ENCODE measurements around the gene GUCY2D.
A peak's percentile ranks its signal among the peaks of the same experiment; 100 is the strongest.

The GUCY2D gene

DNA sequence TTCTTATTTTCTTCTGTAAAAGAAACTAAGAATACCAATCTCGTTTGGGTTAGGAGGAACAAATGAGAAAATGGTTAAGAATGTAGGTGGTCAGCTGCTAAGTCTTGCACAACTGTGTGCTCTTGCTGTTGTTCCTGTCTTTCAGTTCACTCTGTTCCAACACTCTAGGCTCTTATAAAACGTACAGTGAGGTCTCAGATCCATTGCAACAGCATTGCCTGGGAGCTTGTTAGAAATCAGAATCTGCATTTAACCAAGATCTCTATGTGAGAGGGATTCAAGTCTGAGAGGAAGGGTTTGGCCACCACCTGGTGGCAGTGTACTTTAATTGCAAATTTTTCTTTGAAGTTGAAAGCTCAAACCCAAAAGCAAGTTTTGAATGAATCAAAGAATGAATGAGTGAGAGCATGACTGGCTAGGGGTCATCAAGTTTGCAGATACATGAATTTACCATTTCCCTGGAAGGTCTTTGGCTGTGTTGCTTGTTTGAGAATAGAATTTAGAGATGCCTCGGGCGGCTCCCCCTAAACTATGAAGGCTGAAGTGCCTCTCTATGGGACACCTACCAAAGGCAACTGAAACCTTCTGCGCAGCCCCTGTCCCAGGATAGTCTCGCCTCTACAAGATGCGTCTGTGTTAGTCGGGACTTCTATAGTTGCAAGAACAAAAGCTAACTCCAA lies 39.0 kb downstream of the GUCY2D start:
- Mint-ChIP-seq H3K4me3 (no peak overlapping the region), H3K9me3 (no peaks in the 10 kb centered on the region), H3K36me3 (ENCODE audit: low read depth) (no peaks in the 10 kb centered on the region), H3K27me3 (ENCODE audit: low read depth) (peaks cover 33% of the 10 kb centered on the region), H3K27ac (peak overlapping the region in 1 of 3 experiments; percentile 53), H3K4me1 (peaks cover 14% of the 10 kb centered on the region)
- TF ChIP-seq, protein P1, sequence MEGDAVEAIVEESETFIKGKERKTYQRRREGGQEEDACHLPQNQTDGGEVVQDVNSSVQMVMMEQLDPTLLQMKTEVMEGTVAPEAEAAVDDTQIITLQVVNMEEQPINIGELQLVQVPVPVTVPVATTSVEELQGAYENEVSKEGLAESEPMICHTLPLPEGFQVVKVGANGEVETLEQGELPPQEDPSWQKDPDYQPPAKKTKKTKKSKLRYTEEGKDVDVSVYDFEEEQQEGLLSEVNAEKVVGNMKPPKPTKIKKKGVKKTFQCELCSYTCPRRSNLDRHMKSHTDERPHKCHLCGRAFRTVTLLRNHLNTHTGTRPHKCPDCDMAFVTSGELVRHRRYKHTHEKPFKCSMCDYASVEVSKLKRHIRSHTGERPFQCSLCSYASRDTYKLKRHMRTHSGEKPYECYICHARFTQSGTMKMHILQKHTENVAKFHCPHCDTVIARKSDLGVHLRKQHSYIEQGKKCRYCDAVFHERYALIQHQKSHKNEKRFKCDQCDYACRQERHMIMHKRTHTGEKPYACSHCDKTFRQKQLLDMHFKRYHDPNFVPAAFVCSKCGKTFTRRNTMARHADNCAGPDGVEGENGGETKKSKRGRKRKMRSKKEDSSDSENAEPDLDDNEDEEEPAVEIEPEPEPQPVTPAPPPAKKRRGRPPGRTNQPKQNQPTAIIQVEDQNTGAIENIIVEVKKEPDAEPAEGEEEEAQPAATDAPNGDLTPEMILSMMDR (IDR thresholded peaks at IDR 0.05; ENCODE audit: unreplicated experiment in 3 of 3): peak; percentile 30 to 49 (median 48)

DNA sequence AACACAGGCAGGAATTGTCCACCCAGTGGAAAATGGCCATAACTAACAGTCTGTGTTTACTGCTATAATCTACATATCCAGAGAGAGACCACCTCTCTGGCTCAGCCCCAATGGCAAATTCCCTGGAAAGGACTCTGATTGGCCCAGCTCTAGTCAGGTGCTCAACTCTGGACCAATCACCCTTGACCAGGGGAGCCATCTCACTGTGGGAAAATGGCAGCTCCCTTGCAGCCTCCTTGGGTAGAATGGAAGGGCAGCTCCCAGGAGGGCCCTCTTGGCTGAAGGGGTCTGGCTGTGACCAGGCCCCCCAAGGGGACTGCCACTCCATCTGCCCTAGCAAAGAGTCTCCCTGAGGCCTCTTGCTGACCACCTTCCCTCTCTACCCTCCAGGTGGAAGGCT lies 39.6 kb downstream of the GUCY2D start:
- no peaks in the 10 kb centered on the region for H3K36me3 Mint-ChIP-seq (ENCODE audit: low read depth)

GRCh38 chr17:8044819-8045810 lies 42.7 kb downstream of the GUCY2D start:
- H3K27me3 Mint-ChIP-seq (ENCODE audit: low read depth): peaks cover 31% of the 10 kb centered on the region
- H3K36me3 Mint-ChIP-seq (ENCODE audit: low read depth): no peaks in the 10 kb centered on the region
- TF ChIP-seq, protein P1 (IDR thresholded peaks at IDR 0.05; ENCODE audit: unreplicated experiment in 3 of 3): no peak
- no peak overlapping the region for H3K4me3 Mint-ChIP-seq
- H3K9me3 Mint-ChIP-seq: no peaks in the 10 kb centered on the region
- no peak overlapping the region for H3K27ac Mint-ChIP-seq
- peaks cover 14% of the 10 kb centered on the region for H3K4me1 Mint-ChIP-seq

More for the DNA sequence above, 39.6 kb downstream of the GUCY2D start:
- TF ChIP-seq, protein P1 (IDR thresholded peaks at IDR 0.05; ENCODE audit: unreplicated experiment in 3 of 3): no peak
- Mint-ChIP-seq H3K9me3 (no peaks in the 10 kb centered on the region), H3K4me1 (peaks cover 14% of the 10 kb centered on the region), H3K27ac (no peak overlapping the region), H3K27me3 (ENCODE audit: low read depth) (peaks cover 36% of the 10 kb centered on the region), H3K4me3 (no peak overlapping the region)

DNA sequence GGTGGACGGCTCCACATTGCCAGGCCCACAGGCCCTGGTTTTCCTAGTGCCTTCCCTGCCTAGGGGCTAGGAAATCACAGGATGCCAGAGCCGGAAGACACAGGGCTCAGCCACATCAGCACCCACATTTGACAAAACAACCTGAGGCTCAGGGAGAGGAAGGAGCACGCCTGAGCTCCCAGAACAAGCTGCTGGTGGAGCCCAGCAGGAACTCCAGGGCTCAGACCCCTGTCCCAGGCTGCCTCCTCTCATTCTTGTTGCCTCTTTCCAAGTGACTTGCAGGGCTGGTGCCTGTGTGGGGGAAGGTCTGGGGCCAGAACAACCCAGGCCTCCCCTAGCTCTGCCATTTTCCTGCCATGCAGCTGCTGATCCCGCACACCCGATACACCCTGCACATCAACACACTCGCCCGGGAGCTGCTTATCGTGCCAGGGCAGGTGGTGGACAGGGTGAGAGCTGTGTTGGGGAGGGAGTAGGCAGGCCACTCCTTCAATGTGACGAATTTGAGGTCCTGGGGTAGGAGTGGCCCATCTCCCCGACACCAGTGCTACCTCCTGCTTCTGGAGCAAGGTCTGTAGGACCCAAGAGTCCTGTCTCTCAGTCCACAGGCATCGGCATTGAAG lies 44.0 kb downstream of the GUCY2D start:
- no peaks in the 10 kb centered on the region for H3K36me3 Mint-ChIP-seq (ENCODE audit: low read depth)
- H3K9me3 Mint-ChIP-seq: no peaks in the 10 kb centered on the region
- TF ChIP-seq, protein P1 (IDR thresholded peaks at IDR 0.05; ENCODE audit: unreplicated experiment in 3 of 3): no peak
- H3K27me3 Mint-ChIP-seq (ENCODE audit: low read depth): peaks cover 28% of the 10 kb centered on the region
- no peak overlapping the region for H3K27ac Mint-ChIP-seq
- no peak overlapping the region for H3K4me3 Mint-ChIP-seq
- peaks cover 3% of the 10 kb centered on the region for H3K4me1 Mint-ChIP-seq

GRCh38 chr17:8046929-8047768 lies 44.7 kb downstream of the GUCY2D start:
- no peaks in the 10 kb centered on the region for H3K4me1 Mint-ChIP-seq
- H3K27me3 Mint-ChIP-seq (ENCODE audit: low read depth): peaks cover 26% of the 10 kb centered on the region
- TF ChIP-seq, protein P1 (IDR thresholded peaks at IDR 0.05; ENCODE audit: unreplicated experiment in 3 of 3): no peak
- no peak overlapping the region for H3K4me3 Mint-ChIP-seq
- H3K36me3 Mint-ChIP-seq (ENCODE audit: low read depth): no peaks in the 10 kb centered on the region
- no peaks in the 10 kb centered on the region for H3K9me3 Mint-ChIP-seq
- H3K27ac Mint-ChIP-seq: no peak overlapping the region

Measured in nephron (organoid).